Left colon (tissue), 2 donors: ENCODE results near the gene LGI2. TPM values are rescaled to one million over a fixed set of nuclear protein-coding genes. Genes with fewer than 3 reads are reported as not detected.
A peak's percentile ranks its signal among the peaks of the same experiment; 100 is the strongest.
"Not testable (repeated sequence)": the region's sequence is repeated elsewhere in the genome, so short reads cannot be mapped to it uniquely, and the experiment has no call there.

Experiments used
- ATAC-seq: fragments of 200-7000 bp; cut with Tn5 transposase; one replicate; pipeline ENCODE4 v1.9.1; 2020; ENCODE audit warnings: mild to moderate bottlenecking, moderate library complexity
- DNase-seq, 2 donors: peaks; one replicate each; pipeline ENCODE4 v3.0.0-alpha.2; 2020
- intact Hi-C, 2 donors: fragments of 100-400 bp; cut with DNase I in 1 of 2; cut with micrococcal nuclease in 1 of 2; formaldehyde crosslinking; loops; one replicate each; pipeline versions ENCODE4 v1.11.2 to v1.14.0; 2022; cut with DNase I, micrococcal nuclease
- total RNA-seq, 2 donors: library from RNA; stranded (reverse); fragmentation: NEBNext Ultra II Directional; extraction: Animal tissue kit (Norgen Biotek cat#: 25700); gene quantifications; one replicate each; pipeline ENCODE4 v1.2.1, GENCODE V29; 2021
- donor health status: DM: no; HTN: no; CAD: no.
- donor health status: DM: yes; HTN: yes; CAD: no.

LGI2 gene
- total RNA-seq, 2 donors from 2014 or later = 0.12 to 0.53 TPM

- DNase-seq = no peak
- intact Hi-C loops = no loop called here
- ATAC-seq = no peak
Observed at GRCh38 chr4:25057299-25057698, 26.6 kb upstream of the LGI2 start.

GRCh38 chr4:25052037-25052436 is 21.3 kb upstream of the LGI2 start:
- ATAC-seq, intact Hi-C loops, DNase-seq: not testable (repeated sequence)

GRCh38 chr4:25051534-25051933 is 20.8 kb upstream of the LGI2 start:
- ATAC-seq (no peak), DNase-seq (no peak)
- intact Hi-C loops = no loop called here

GRCh38 chr4:25050370-25051078 is 19.8 kb upstream of the LGI2 start:
- ATAC-seq = no peak
- intact Hi-C loops = no loop called here

GRCh38 chr4:25043548-25043947 is 12.8 kb upstream of the LGI2 start:
- intact Hi-C loops = no loop called here
- ATAC-seq (no peak), DNase-seq (no peak)

More at GRCh38 chr4:25050370-25051078, 19.8 kb upstream of the LGI2 start:
- no peak for DNase-seq

GRCh38 chr4:25033526-25033925 is 2.8 kb upstream of the LGI2 start:
- intact Hi-C loops = no loop called here
- ATAC-seq (no peak), DNase-seq (no peak)

GRCh38 chr4:25032126-25032525 is 1.4 kb upstream of the LGI2 start:
- intact Hi-C loops = no loop called here
- DNase-seq = no peak
- ATAC-seq = no peak

- intact Hi-C loops = no loop called here
- ATAC-seq = no peak
- DNase-seq = no peak
Observed at GRCh38 chr4:25031077-25031621, 403 bp upstream of the LGI2 start.

- intact Hi-C loops = no loop called here
- DNase-seq (no peak), ATAC-seq (peak; percentile 18)
Observed at GRCh38 chr4:25029479-25030276, 1.1 kb downstream of the LGI2 start.

- ATAC-seq (no peak), DNase-seq (no peak)
- intact Hi-C loops = no loop called here
Observed at GRCh38 chr4:25028851-25029250, 1.9 kb downstream of the LGI2 start.

- intact Hi-C loops = no loop called here
- DNase-seq = no peak
- no peak for ATAC-seq
Observed at GRCh38 chr4:25022766-25023165, 8.0 kb downstream of the LGI2 start.

- intact Hi-C loops = no loop called here
- no peak for DNase-seq
- no peak for ATAC-seq
Observed at GRCh38 chr4:25021216-25021615, 9.5 kb downstream of the LGI2 start.

- intact Hi-C loops = no loop called here
- no peak for DNase-seq
- ATAC-seq = no peak
Observed at GRCh38 chr4:25020236-25020635, 10.5 kb downstream of the LGI2 start.

- intact Hi-C loops = no loop called here
- DNase-seq (no peak), ATAC-seq (no peak)
Observed at GRCh38 chr4:25019501-25019900, 11.2 kb downstream of the LGI2 start.

- intact Hi-C loops = no loop called here
- ATAC-seq = no peak
- DNase-seq = no peak
Observed at GRCh38 chr4:25015012-25015411, 15.7 kb downstream of the LGI2 start.

- DNase-seq, intact Hi-C loops: not testable (repeated sequence)
Observed at GRCh38 chr4:25014662-25014983, 16.1 kb downstream of the LGI2 start.

GRCh38 chr4:25013756-25014661 is 16.7 kb downstream of the LGI2 start:
- ATAC-seq (no peak), DNase-seq (no peak)
- intact Hi-C loops = no loop called here

More at GRCh38 chr4:25014662-25014983, 16.1 kb downstream of the LGI2 start:
- ATAC-seq = not testable (repeated sequence)

- ATAC-seq (no peak), DNase-seq (no peak)
- intact Hi-C loops = no loop called here
Observed at GRCh38 chr4:25012655-25013054, 18.1 kb downstream of the LGI2 start.
